ENCODE measurements around the gene MFSD6L.
"Not testable (repeated sequence)": the region's sequence is repeated elsewhere in the genome, so short reads cannot be mapped to it uniquely, and the experiment has no call there.

Gene MFSD6L

DNA sequence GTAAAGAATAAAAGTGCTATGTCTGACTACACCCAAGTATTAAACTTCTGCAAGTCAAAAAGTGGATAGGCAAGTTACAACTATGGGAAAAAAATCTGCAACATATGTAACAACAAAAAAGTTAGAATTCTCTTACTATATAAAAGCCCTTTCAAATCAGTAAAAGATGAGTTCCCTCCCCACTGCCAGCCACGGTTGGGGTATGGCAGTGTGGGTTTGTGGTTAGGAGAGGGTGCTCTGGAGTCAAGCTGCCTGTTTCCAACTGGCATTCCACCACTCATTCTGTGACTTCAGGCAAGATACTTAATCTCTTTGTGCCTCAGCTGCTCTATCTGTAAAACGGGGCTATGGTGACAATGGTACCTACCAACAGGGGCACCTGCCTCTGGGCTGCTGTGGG is 26.6 kb upstream of the MFSD6L start:
- no peak for DNase-seq

DNA sequence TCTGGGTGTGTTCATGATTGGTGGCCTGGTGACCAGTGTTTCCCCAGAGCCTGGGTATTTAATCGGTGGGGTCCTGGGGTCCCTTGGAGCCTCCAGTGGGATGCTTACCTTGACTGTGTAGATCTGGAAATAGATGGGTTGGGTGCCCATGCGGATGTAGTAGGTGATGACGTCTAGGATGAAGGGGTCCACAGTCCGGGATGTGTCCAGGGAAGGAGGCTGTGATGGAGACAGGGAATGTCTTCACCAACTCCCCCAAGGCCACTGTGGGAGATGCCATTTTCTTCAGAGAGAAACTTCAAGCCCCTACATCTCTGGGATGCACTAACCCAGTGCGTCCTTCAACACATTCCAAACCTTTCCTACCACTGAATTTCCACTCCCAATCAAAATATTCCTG is 24.1 kb upstream of the MFSD6L start:
- no peak for DNase-seq

DNA sequence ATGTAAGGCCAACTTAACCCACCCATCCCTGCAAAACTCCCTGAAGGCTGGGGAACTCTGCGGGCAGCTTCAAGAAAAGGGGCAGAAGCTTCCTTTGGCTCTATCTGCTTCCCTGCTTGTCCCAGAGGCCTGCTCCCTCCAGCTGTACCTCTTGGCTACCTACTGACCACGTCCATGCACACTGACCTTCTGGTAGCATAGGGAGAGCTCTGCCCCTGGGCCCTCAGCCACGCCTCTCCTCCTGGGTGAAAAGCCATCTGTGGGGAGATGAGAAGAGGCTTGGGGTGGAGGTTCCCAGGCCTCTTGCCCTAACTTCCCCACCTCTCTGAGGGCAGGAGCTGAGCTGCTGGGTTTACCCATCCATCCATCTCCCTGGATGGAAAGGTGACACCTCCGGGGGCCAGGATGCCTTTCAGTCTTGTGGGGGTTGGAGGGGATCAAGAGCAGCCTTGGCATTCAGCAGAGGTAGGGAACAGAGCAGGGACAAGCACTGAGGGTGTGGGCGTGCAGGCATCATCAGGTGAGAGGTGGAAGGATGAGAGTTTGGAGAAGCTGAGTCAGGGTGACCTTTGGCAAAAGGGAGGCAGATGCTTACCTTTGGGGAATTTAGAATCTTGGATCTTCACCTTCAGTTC is 23.4 kb upstream of the MFSD6L start:
- DNase-seq: no peak

DNA sequence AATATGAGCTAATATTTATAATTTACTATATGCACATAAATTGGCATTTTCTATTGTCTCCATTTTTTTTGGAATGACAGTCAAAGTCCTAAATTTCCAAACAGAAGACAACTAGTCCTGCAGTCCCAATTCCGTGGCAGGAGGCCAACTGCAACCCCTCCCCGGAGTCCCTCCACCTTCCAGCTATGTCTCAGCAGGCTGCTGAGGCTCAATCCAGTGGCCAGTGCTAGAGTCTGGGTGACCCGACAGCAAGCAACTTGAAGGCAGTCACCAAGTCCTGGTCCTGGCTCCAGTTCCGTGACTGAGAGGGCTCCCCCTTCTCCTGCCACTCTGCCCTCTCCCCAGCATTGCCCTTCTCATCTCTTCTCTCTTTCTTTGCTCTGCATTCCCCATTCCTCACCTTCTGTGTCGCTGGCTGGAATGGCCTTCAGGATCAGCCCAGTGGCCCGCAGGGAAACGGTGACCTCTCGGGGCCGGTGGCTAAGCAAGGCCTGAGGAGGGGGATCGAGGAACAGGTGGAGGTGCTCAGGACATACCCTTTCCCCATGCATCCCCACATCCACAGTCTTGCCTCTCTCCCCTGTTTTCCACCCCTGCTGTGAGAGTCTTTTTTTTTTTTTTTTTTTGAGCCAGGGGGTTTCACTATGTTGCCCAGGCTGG is 22.4 kb upstream of the MFSD6L start:
- no peak for DNase-seq

DNA sequence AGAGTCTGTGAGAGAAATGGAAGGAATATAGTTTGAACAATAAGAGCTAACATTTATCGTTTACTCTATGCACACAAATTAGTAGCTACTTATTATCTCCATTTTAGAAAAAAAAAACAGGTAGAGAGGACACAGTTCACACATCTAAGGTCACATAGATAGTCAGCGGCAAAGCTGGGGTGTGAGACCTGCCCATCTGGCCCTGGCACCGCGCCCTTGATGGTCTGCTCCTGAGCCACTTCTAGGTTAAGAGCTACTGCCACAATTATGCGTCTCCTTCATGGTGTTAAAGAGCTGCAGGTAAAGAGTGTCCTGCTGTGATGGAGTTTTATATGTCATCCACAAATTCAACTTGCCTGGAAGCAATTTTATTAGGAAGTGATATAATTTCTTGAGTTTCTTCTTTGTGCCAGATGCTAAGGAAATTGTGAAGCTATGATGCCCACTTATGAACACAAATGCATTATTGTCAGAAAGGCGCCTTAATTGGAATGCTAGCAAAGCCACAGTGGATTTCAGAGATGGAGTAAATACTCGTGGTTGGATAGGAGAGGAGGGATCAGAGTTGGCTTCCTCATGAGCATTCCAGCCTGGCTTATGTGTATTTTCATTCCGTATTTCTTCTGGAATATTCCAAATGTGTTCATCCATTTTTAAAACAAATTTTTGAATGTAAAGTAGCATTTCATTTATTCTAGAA is 21.3 kb upstream of the MFSD6L start:
- DNase-seq: no peak

DNA sequence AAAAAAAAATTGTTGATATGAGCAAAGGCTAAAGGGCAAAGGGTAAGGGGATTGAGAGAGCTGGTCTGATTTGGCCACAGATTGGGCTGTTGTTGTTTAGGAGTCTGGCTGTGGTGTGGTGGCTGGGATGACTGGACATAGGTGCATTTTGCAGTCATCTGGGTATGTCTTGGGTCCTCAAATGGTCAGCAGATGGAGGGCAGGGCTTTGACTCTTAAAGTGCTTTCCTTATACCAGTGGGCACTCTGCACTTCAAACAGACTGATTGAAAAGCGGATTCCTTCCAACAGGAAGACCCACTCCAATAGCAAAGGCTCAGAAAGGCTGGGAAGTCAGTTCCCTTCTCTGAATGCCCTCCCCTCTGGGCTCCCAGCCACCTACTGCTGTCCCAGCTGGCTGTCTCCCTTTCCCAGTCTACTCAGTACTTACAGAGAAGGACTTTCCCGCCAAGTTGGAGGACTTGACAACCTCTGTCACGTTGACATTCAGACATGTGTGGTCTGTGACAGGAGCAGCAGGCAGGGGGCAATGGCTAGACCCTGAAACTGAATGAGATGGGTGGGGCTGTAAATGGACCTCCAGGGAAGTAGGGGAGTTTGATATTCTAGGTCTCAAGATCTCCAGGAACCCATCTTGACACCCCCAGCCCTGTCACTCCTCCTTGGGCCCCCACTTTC is 19.6 kb upstream of the MFSD6L start:
- no peak for DNase-seq

DNA sequence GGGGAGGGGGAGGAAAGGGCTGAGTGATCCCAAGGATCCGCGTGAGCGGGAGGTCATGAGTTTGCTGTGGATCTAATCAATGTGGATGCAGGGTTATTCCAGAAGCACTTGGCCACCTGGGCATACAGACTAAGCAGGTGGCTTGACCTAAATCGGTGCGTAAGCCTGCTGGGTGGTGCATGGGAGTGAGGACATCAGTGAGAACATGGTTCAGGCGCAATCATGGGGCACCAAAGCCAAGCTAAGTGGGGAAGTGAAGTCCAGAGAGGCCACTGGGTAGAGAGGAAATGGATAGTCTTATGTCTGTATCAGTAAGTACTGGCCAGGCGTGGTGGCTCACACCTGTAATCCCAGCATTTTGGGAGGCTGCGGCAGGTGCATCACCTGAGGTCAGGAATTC is 18.9 kb upstream of the MFSD6L start:
- no peak for DNase-seq

DNA sequence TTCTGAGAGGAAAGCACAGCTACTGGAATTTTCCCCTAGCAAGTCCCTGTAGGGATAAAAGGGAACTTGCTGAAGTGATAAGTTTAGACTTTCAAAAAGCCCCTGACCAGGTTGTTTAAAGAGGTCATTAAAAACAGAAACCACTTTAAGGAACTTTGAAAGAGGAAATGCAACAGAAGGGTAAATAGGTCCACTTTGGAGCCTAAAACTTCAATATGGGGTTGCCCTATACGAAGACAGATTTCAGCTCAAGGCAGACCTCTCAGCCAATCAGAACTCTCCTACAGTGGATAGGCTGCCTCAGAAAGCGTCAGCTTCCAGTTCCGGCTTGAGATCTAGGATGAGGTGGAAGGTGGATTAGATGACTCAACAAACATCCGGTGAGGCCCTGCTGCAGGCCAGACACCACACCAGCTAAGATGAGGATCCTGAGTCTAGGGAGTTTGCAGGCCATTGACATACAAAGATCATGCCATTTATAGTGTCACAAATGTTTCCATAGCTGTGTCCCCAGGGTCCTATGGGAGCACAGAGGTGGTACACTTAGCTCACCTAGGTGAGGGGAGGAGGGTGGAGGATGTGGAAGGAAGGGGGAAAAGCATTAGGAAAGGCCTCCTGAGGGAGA is 7.9 kb upstream of the MFSD6L start:
- DNase-seq: no peak

DNA sequence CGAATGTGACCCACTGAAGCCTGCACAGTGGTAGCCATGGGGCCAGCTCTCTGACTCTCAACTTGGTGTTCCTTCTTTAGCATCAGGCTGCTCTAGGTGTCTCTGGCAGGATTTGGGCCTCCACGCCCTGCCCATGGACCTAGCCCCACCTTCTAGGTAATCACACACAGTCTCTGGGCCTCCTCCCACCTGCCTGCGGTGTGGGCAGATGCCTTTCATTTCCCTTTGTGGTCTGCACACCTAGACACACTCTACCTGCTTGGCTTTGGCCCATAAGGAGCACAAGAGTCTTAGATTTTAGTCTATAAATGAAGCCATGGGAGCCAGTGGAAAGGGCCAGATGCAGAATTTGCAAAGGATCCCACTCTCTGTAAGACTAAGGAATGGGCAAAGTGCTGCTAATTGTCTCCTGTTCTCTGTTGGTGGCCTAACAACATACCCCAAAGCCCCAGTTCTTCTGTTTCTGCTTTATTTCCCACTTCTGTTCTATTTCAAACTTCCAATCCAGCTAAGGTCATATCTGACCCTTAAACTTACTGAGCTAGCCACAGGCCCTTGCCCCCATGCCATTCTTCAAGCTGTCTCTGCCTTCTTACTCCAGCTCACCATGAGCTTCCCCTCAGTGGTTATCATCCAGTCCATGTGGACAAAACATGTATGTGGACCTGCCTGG is 7.2 kb upstream of the MFSD6L start:
- DNase-seq: no peak

DNA sequence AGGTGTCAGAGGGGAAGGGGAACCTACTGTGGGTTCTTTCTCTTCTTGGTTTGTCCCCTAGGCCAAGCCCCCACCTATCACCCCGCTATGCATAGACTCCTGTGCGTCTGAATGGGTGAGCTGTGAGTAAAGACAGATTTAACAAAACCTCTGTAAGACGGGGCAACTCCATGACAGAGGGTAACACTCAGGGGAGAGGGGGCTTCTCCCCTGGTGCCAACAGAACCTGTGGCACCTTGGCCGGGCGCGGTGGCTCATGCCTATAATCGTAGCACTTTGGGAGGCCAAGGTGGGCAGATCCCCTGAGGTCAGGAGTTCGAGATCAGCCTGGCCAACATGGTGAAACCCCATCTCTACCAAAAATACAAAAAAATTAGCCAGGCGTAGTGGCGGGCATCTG is 6.2 kb upstream of the MFSD6L start:
- not testable (repeated sequence) for DNase-seq

DNA sequence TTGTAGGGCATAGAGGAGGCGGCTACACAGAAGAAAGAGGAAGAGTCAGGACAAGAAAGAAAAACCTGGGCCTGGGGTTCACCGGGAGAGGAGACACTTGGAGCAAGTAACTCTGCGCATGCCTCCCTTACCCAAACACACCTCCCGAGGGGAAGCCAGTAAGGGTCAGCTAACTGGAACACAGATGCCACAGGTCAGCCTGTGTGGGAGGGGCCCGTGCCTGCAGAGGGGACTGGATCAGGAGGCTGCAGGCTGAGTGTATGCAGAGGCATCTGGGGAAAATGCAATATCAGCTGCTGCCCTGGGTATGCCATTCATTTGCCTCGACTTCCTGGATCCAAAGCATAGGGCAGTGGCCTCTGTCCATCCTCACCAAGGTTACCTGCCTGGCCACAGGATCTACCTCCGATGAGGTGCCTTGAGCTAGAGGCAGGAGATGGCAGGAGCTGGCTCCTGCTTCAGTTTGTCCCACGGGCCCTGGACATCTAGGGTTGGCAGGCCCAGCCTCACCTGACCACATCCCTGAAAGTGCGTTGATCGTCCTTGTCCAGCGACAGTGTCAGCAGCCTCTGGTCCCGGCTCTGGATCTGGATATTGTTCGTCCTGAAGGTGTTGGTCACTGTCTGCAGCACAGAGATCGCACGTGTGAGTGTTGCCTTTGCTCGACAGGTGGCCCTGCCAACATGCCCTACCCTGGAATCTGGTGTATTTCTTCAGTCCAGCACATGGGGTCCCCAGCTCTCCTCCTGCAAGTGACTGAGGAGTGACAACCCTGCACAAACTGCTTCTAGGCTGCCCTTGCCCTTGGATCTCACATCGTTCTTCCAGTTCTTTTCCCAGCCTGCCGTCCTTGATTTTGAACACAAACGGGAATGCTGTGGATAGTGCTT is 4.6 kb upstream of the MFSD6L start:
- DNase-seq: no peak

DNA sequence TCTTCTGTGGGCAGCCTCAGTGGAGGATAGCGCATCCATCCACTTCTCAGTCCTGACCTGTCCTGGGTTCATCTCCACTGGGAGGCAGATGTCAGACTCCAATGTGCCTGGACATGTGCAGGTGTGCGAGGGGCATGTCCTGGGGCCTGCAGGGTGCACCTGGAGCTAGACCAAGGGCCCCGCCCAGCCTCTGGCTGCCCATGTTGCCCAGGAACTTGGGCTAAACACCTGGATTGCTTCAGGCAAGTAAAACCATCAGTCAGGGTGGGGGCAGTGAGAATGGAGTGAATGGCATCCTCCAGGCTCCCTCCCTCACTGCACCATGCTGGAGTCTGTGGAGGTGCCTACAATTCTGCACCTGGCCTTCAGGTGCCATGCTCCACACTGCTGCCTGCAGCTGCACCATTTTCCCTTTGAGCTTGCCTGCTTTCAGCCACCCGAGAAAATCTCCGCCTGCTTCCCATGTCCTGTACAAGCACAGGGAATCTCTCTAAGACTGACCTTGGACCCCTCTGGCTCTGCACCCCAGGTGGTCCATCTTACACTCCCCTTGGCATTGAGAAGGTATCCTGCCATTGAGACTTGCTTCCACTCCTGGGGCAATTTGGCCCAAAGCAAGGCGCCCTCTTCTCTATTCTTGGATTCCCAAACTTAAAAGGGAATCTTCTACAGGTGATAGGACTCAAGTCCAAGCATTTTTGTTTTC is 2.1 kb upstream of the MFSD6L start:
- DNase-seq: no peak

DNA sequence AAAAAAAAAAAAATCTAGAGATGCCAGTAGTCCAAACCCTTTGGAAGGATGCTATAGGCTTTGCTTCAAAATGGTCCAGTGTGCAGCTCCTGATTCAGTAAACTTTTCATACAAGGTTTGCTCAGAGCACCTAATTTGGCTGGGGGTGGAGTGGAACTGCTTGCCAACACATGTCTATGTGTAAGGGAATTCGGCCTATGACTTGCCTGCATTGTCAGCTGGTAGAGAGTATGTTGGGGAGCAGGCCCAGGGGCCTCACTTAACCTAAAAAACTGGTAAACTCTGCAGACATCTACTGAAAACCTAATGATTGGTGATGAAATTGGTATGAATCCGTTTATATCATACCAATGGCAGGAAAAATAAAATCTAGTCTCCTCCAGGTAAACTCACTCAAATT is 1.5 kb upstream of the MFSD6L start:
- no peak for DNase-seq

DNA sequence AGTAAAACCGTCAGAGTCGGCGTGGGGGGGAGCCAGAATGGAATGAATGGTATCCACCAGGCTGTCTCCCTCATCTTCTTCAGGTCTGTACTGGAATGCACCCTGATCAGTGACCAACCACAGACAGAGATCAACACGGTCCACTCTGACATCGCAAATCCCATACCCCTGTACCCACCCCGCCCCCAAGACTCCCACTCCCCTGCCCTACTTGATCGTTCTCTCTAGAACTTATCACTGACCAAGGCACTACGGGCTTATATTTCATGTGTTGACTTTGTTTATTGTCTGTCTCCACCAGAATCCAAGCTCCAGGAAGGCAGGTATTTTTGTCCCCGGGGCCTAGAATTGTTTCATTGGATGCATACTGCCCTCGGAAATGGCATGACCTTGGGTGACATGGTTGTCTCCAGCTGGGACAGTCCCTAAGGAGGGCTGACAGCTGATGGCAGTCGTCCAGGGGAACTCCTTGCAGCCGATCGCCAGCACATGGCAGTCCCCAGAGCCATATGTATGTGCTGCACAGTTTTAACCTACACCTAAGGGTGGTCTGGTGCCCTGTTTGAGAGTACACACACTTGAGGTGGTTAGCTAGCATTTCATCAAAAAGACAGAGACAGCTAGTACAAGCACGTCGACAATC is 526 bp upstream of the MFSD6L start:
- DNase-seq: no peak

DNA sequence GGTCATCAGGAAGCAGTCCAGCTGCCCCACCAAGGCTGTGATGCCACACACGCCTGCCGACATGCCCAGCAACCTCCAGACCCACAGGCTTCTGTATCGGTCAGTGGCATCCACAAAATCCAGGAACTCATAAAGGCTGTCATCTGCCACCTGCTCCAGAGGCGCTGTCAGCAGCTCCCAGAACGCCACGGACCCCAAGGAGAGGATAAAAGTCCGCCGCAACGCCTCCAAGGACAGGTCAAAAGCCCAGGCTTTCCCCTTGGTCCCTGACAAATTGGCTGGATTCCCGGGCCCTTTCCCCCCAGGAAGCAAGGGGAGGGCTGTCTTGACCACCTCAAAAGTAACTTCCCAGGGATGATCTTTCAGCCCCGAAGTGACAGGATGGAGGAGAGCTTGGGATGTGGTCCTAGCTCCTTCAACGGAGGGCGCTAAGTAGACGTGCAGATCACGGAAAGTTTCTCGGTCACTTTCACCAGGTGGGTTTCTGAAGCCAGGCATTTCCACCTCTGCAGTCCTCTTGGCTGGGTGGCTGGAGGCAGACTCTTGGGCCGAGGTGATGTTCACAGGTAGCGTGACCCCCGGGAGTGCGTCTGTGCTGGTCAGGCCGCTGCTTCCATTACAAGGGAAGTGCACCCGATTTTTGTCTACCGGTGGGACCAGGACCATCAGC is 854 bp downstream of the MFSD6L start:
- DNase-seq: no peak

DNA sequence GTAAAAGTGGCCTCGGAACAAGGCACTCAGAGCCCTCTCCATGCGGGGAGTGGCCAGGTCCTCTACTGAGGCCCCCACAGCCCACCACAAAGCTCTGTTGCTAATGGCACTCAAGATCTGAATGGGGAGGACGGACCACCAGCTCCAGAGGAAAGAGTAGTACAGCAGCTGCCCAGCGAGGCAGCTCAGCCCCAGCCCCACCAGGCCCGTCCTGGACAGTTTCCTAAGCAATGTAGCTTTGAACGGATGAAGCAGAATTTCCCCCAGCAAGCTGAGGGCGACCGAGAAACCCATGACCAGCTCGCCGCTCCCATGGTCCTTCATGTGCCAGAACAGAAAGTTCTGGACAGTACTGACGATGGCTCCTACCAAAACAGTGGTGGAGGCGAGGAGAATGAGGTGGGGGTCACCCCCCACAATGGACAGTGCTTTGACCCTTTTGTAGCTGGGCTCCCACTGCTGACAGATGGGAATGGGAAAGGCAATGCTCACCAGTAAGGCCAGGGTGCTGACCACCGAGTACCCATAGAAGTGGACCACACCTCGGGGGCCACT is 1.5 kb downstream of the MFSD6L start:
- DNase-seq: no peak

DNA sequence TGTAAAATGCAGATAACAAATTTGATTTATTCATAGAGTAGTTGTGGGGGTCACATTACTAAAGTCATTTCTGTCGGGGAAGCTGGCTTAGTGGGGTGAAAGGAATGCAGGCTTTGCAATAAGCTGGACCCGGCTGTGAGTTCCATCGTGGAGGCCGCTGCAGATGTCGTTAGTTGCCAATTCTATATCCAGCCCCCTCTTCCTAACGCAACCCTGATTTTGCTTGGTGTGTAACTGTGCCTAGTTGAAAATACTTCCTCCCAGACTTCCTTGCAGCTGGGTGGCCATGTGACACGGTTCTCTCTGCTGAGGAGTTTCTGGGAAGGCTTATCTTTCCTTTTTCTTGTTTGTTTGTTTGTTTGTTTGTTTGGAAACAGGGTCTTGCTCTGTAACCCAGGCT is 4.5 kb downstream of the MFSD6L start:
- no peak for DNase-seq

DNA sequence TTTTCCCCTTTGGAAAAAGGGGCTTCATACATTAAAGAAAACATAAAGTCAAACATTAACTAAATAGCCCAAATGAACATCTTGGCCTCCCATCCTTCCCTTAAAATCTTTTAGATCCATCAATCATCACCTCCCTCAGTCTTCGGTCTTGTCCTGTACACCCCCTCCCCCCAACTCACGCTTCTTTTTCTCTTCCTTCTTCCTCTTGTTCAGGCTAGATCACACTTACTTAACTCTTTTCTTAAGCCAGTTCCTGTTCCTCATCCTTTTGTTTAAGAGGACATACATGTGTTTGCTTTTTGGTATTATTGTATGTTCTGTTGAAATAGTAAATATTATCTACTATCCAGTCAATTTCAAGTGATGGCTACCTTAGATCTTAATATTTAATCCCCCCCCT is 5.5 kb downstream of the MFSD6L start:
- no peak for DNase-seq

DNA sequence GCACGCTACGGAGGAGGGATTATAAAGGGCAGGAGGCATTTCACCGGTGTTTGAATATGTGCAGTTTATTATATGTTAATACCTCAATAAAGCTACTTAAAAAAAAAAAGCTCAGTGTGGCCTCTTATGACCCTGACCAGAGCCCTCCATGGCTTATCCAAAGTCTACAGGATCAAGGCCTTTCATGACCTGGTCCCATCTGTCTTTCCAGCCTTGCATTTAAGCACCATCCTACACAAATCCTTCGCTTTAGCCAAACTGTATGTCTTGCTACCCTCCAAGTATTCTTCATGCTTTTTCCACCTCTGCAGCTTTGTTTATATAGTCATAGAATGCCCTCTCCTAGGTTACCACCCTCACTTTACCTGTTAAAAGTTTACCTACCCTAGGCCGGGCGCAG is 6.5 kb downstream of the MFSD6L start:
- DNase-seq: no peak

DNA sequence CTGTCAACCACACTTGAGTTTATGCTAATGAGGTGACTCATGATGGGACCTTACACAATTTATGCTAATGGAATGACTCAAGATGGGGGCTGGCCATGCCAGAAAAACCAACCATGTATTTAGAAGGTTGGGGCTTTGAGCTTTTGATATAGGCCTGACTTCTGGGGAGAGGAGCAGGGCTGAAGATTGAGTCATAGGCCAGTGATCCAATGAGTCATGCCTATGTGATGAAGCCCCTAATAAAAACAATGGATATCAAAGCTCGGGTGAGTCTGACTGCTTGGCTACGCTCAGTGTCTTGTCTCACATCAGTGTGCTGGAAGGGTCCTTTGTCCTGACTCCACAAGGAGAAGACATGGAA is 7.3 kb downstream of the MFSD6L start:
- no peak for DNase-seq

Measured in NCI-H1092 treated with DMSO at 0.1 percent for 48 hours (cell line).